ENCODE data around the gene NAPB.

The NAPB gene

DNA sequence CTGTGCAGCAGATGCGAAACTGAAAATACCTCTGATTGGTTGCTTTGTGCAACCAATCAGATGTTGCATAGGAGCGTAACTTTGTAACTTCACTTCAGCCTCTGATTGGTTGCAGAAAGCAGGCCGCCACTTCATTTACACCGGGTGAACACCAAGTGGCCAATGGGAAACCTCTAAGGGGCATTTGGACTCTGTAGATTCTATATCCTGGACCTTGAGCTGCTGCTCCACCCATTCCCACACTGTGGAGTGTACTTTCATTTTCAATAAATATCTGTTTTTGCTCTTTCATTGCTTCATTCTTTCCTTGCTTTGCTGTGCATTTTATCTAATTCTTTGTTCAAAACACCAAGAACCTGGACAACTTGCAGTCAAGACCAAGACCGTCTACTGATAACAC lies 84.8 kb downstream of the NAPB start:
- H3K9me3 ChIP-seq, result no peaks in the 10 kb centered on the region
- no peaks in the 10 kb centered on the region for H3K36me3 ChIP-seq
- H3K4me3 ChIP-seq (ENCODE audit: low read depth, low read length), result no peak overlapping the region
- no peak for DNase-seq
- H3K27me3 ChIP-seq, result peaks cover 3% of the 10 kb centered on the region; the same call in 1 of the 2 replicates
- TF ChIP-seq, protein P1, sequence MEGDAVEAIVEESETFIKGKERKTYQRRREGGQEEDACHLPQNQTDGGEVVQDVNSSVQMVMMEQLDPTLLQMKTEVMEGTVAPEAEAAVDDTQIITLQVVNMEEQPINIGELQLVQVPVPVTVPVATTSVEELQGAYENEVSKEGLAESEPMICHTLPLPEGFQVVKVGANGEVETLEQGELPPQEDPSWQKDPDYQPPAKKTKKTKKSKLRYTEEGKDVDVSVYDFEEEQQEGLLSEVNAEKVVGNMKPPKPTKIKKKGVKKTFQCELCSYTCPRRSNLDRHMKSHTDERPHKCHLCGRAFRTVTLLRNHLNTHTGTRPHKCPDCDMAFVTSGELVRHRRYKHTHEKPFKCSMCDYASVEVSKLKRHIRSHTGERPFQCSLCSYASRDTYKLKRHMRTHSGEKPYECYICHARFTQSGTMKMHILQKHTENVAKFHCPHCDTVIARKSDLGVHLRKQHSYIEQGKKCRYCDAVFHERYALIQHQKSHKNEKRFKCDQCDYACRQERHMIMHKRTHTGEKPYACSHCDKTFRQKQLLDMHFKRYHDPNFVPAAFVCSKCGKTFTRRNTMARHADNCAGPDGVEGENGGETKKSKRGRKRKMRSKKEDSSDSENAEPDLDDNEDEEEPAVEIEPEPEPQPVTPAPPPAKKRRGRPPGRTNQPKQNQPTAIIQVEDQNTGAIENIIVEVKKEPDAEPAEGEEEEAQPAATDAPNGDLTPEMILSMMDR (IDR thresholded peaks at IDR 0.05; ENCODE audit: low read depth, low read length), result no peak
- no peaks in the 10 kb centered on the region for H3K4me1 ChIP-seq

DNA sequence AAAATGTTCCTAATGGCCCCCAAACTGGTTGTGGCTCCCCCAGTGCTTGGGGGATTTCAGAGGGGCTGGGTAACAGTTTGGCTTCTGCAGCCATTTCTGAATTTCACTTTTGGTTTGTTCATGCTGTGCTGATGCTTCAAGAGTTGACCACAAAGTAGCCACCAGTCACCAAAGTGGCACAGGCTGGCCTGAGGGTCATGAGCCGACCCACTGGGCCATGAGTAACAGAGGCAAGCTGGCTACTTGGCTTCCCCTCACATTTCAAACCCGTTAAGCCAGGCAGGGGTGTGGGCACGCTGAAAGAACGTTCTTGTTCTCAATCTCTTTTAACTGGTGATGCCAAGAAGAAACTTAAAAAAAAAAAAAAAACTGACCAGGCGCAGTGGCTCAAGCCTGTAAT lies 85.8 kb downstream of the NAPB start:
- Histone ChIP-seq H3K4me3 (ENCODE audit: low read depth, low read length) (no peak overlapping the region), H3K4me1 (no peaks in the 10 kb centered on the region), H3K27me3 (peaks cover 1% of the 10 kb centered on the region; the same call in 1 of the 2 replicates), H3K9me3 (no peaks in the 10 kb centered on the region), H3K36me3 (no peaks in the 10 kb centered on the region)
- no peak for DNase-seq
- TF ChIP-seq, protein P1 (IDR thresholded peaks at IDR 0.05; ENCODE audit: low read depth, low read length), result no peak

DNA sequence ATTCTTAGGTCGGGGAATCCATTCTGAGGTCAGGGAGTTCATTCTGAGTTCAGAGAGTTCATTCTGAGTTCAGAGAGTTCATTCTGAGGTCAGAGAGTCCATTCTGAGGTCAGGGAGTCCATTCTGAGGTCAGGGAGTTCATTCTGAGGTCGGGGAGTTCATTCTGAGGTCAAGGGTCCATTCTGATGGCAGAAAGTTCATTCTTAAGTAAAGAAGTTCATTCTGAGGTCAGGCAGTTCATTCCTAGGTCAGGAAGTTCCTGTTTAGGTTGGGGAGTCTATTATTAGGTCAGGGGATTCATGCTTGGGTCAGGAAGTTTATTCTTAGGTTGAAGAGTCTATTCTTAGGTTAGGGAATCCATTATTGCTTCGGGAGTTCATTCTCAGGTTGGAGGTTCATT lies 87.2 kb downstream of the NAPB start:
- no peaks in the 10 kb centered on the region for H3K4me1 ChIP-seq

DNA sequence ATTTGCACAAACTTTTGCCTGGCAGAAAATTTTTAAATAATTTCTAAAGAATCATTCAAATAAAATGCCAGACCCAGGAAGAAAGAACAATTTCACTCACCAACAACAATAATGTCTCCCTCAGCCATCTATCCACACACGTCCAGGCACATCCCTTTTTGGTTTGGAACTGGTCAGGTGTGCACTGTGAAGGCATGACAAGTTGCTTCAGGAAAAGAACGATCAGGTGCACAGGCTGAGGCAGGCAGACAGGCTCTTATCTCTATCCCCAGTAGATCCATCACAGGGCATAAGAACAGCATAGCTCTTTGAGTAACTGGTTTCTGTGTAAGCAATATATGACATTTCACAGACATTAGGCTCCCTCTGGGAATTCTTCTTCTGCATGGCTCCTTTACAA lies 88.8 kb downstream of the NAPB start:
- Histone ChIP-seq H3K27me3 (no peaks in the 10 kb centered on the region), H3K36me3 (no peaks in the 10 kb centered on the region), H3K4me1 (no peaks in the 10 kb centered on the region), H3K9me3 (no peaks in the 10 kb centered on the region), H3K4me3 (ENCODE audit: low read depth, low read length) (no peak overlapping the region)
- TF ChIP-seq, protein P1 (IDR thresholded peaks at IDR 0.05; ENCODE audit: low read depth, low read length), result no peak
- DNase-seq, result no peak

More for the DNA sequence above, 87.2 kb downstream of the NAPB start:
- no peak for DNase-seq
- TF ChIP-seq, protein P1 (IDR thresholded peaks at IDR 0.05; ENCODE audit: low read depth, low read length), result no peak
- no peak overlapping the region for H3K4me3 ChIP-seq (ENCODE audit: low read depth, low read length)
- H3K27me3 ChIP-seq, result no peaks in the 10 kb centered on the region
- H3K9me3 ChIP-seq, result no peaks in the 10 kb centered on the region
- H3K36me3 ChIP-seq, result no peaks in the 10 kb centered on the region

DNA sequence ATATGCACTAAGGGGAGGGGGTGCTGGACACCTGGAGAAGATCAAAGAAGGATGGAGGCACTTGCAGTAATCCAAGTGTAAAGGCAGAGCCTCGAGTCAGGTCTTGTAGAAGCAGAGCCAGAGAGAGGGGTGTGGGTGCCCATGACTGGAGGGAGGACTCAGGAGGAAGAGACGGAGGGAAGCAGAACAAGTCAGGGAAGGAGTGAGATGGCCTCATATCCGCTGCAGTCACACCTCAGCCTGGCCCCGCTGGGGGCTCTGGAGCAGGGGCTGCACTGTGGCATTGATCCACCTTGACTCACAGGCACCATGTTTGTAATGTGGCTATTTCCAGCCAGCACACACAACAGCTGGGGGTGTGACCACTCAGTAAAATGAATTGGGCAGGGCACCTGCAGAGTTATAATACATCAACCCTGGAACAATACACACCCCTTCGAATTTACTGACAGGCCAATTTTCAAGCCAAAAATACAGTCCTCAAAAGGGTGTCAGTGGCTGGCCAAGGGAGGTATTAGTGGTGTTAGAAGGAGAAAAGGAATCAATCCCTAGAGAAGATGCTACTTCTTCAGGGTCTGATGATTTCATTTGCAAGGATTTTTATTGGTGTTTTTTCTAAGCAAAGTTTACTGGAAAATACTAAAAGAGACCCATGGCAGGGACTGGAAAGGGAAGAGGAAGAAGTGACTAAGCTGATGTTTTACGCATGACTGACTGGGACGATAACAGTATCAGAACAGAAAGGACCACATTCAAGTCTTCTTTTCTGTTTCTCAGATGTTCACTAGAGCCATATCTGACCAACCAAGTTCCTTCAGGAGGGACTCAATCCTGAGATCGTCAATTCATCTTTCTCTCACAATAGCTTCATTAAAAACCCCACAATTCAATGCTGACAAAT lies 89.6 kb downstream of the NAPB start:
- no peaks in the 10 kb centered on the region for H3K4me1 ChIP-seq
- H3K27me3 ChIP-seq, result no peaks in the 10 kb centered on the region
- no peak for DNase-seq
- no peaks in the 10 kb centered on the region for H3K36me3 ChIP-seq
- no peak overlapping the region for H3K4me3 ChIP-seq (ENCODE audit: low read depth, low read length)
- no peaks in the 10 kb centered on the region for H3K9me3 ChIP-seq
- TF ChIP-seq, protein P1 (IDR thresholded peaks at IDR 0.05; ENCODE audit: low read depth, low read length), result no peak

Measured in BE2C (cell line).